Renal cortex interstitium (tissue), 11 donors: ENCODE data around the gene COPZ1. TPM values are rescaled to one million over a fixed set of nuclear protein-coding genes. Genes with fewer than 3 reads are reported as not detected.

Experiments
- DNase-seq, 11 donors: peaks; one replicate each; pipeline ENCODE4 v3.0.0-alpha.2; 2013; ENCODE audit warnings: low read depth in 9 of 11, low spot score in 4 of 11; ENCODE audit errors: extremely low read depth in 1 of 11
- polyA plus RNA-seq, 3 donors: library from polyadenylated mRNA; unstranded; fragments of 120-200 nt; gene quantifications; one replicate each; pipeline ENCODE4 v1.2.1, GENCODE V29; 2013; ENCODE audit not compliant: insufficient read length in 3 of 3

Gene COPZ1
- polyA plus RNA-seq, 3 donors: 207 to 240 (median 219) TPM

DNA sequence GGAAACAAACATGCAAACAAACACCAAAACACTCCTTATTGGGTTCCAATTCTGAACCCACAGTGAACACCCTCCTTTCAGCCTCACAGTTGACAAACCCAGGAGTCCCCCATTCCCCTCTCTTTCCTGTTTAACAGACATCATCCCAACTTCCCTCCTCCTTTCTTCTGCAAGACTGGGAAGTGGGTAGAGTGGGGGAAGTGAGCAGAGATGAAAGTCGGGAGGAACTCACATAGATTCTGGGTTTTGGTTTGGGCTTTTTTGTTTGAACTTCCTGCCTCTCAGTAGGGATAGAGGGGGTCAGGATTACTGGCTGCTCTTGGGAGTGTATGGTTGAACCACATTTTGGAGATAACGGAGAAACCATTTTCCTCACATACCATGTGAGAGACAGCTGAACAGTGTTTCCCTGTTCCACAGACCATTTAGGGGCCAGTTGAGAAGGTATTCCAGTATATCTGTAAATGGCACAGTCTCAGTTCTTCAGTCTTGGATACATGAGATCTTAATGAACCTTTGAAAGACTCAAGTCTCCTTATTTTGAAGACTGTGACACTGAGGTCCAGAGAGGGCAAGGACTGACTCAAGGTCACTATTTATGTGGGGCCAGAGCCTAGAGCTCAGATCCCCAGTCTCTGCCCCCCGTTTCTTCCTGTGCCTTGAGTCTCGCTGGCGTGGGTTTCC lies 43.2 kb downstream of the COPZ1 start:
- no peak for DNase-seq

DNA sequence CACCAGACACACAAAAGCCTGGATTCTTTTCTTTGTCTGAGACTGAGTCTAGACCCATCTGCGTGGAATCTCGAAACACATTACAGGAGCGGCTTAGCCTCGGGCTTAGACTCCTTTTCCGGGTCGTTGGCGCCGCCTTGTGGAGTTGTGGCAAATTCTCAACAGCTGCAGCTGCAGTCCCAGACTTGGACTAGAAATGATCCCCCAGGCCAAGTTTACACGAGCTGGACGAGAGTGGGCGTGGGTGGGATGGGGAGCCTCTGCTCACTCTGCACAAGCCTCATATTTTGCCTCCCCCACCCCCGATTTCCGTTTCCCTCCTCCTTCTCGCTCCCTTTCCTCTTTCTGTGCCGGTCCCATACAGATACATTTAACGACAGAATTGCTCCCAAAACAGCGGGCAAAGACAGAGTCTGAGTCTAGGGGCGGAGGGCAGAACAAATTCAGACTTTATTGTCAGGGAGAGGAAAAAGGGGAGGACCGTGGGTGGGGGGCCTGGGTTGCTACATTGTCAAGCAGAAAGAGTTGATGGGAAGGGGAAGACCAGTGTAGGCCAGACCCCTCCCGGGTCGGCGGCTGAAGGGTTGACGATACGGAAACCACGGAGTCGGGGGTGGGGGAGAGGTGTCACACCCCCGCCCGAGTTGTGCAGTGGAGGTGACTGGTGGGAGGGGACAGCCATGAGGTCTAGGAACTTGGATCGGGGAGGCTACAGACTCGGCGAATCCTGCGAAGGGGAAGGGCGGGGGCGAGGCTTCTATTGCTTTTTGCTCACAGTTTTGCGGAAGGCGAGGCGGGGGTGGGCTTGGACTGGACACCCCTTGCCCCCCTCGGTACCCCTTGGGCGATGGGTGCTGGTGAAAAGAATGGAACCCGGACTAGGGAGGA lies 44.0 kb downstream of the COPZ1 start:
- peak in 10 of 11 donors; percentile 80 to 95 (median 90) for DNase-seq

DNA sequence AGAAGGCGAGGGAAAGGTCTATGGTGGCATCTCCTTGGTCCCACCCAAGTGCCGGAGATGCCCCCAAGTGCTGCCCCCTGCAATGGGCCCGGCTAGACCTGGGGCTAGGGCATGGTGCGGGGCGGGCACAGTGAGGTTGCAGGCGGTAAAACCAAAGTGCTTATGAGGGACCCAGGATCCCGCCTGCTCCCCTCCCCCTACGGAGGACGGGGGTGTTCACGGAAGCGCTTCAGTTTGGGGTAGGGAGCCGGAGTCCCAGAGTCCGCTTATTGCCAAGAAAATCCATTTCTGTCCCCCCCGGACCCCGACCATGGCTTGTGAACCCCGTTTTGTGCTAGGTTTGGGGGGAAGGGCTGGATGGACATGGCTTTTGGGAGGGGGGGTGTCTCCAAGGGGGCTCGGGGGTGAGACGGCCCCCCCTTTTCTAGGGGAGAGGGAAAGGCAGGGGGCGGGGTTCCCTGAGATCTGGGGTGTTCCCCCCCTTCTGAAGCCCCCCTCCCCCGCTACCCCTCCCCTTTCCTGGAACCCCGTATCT lies 44.7 kb downstream of the COPZ1 start:
- DNase-seq: no peak

DNA sequence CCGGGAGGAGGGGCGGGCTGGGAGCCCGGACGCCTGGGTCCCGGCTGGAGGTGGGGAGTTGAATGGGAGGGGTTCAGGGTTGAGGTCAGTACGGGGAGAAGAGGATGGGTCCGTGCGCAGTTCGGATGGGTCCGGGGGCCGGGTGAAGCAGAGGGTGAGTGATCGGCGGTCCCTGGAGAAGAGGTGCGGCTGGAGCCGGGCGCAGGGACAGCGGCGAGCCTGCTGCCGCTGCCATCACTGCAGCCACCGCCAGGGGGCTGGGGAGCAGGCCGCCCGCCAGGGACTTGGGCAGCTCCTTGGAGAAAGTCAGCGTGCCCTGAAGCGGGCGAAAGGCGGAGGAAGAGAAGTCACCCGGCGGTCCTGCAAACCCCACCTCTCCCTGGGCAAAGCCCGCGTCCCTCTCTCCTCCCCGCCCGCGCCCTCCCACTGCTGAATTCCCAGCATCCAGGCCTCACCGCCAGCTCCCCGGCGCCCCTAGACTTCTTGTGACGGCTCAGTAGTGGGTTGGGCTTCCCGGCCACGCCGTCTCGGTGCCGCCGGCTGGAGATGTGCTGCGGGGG lies 45.3 kb downstream of the COPZ1 start:
- peak in 3 of 11 donors; percentile 73 to 75 (median 74) for DNase-seq

DNA sequence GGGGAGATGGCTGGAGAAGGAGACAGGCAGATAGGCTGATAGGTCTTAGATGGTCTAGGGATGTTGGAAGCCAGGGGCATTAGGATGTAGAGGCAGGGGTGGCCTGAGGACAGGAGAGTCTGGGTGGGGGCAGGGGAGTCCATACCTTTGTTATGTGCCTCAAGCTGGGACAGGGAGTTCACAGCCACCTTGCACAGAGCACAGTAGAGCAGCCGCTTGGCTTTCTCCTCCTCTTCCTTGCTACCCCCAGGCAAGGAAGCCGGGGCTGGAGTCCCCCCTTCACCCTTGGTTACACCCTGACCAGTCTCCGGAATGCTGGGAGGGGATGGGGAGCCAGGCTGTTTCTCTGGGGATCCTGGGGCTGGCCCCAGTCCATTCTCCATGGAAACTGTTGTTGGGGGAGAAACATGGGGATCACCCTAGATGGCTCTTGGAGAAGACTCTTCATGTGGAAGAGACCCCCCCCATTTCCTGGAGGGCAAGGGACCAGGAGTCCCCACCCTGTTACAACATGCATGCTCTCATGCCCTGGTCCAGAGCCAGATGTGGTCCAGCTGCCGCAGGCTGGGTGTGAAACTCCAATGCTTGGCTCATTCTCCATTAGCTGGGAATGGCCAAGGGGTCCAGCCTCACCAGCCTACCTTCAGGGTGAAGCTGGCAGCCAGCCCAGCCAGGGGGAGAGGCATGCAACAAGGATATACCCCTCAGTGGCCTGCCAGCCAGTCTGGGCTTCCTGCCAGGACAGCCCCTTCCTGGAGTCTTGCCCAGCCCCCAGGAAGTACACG lies 46.6 kb downstream of the COPZ1 start:
- no peak for DNase-seq

DNA sequence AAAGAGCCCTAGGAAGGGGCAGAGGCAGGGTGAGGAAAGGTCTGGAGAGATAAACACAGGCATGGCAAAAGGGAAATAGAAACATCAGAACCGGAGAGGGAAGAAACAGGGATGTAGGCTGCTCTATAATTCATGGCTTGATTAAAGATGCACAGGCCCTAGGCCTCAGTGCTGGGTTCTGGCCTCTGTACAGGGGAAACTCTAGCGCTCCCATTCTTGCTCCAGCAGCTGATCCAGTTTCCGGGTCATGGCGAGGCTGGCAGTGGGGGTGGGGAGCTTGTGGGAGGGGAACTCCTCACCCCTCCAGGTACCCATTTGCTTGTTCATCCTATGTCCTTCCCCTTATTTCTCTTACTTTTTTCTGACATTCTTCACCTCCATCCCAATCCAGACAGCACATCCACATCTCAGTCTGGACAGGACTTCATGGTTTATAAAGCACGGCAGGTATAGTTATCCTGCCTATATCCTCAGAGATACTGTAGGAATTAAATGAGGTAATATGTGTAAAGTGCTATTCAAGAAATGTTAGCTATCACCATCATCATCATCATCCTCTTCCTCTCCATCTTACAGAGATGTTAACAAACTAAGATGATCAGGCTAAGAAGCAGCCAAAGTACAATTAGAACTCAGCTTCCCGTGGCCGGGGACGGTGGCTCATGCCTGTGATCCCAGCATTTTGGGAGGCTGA lies 47.3 kb downstream of the COPZ1 start:
- no peak for DNase-seq

DNA sequence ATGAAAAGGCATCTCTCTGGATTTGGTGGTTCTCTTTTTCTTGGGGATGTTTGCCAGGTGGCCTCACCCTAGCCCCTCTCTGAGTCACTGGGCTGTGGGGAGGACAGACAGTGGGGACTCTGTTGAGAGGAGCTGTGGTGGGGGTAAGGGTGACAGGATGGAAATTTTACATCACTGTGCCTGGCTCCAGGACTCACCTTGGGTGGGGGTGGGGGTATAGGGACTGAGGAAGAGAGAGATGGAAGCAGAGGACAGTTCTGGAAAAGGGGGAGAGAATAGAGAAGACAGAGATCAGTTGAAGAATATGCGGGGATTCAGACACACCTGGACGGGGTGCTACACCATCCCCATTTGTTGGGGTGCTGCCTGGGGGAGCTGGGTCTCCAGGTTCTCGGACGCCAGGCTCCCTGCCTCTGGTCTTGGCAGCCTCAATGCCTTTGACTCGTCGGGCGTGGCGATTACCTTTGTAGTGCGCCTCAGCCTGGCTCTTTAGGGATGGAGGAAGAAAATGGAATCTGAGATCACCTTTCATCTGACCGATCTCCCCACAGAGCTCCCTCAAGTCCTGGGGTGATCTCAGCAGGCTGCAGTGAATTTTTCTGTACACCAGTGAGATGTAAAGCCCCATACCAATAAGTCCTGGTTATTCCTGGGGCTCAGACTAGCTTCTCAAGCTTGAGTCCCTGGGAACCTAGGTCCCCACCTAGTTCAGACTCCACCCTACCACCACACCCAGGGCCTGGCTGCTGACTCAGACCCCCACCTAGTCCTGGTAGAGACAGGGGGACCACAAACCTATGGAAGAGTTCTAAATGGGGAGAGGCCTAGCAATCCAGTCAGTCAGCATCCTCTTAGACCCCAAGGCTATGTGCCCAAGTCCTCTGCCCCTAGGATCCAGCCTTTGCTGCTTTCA lies 49.0 kb downstream of the COPZ1 start:
- DNase-seq: no peak

DNA sequence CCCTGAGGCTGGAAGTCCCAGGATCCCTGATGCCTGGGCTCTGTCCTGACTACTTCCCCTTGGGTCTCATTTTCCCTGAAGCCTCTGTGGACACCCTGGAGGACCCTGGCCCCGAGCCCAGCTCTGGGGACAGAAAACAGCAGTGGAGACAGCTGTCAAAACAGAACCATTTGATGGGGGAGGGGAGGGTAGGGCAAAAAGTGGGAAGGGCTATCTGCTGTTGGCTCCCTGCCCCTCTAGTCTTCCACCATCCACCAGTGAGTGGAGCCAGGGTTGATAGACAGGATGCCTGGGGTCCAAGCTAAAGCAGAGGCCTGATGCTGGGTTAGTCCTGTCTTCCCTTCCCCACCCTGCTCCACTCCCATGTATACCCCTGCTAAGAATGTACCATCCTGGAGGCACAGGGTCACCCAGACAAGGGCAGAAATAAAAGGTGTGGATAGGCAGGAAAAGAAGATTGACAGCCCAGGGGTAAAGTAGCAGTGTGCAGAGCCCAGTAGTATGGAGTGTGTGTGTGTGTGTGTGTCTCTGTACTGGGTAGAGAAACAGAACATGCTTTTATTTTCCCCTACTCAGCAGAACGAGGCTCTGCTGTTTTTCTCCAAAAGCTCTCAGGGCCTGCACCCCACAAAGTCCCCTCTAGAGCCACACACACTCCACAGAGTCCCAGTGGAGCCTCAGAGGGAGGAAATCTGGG lies 49.8 kb downstream of the COPZ1 start:
- no peak for DNase-seq

DNA sequence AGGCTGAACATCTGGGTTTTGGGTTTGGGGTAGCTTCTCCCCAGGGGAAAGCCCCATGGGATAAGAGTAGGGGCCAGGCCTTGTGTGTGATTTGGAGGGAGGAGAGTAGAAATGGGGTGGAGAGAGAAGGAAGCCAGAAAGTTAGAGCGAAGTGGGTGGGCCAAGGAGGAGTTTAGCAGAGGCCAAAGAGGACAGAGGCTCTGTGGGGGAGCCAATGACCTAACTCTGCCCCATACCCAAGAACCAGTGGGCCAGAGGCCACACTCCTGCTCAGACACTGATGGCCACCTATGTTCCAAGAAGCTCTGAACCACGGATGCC lies 50.3 kb downstream of the COPZ1 start:
- no peak for DNase-seq

DNA sequence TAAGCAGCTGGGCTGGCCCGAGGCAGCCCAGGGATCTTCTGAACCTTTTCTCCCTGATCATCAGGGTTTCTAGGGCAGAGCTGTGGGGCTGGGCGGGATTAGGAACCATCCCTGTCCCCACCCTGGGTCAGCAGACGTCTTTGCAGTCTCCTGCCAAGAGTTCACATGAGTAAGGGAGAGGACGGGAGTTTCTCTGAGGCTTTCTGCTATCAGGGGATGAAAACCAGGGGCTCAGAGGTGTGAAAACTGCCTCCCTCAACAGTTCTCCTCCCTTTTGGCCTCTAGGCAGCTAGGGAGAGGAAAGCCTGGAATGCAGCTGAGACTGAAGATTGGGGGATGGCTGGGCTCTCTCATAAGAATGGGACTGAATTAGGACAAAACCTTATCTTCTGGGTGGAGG lies 51.7 kb downstream of the COPZ1 start:
- no peak for DNase-seq

DNA sequence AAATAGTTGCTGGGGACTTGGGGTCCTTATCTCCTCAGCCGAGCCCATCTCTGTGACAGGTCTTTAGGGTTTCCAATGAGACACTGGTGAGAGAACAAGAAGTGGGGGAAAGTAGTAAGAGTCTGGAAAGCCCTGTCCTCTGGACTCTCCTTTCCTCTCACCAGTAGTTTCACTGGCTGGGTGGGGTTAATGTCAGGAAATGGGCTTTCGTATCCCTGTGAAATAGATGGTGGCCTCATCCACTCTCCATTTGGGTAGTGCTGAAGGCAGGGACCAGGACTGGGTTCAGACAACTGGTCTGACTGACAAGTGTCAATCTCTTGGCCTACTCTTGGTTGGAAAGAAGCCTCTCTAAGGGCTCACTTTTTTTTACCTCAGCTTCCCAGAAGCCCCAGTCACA lies 52.1 kb downstream of the COPZ1 start:
- no peak for DNase-seq

DNA sequence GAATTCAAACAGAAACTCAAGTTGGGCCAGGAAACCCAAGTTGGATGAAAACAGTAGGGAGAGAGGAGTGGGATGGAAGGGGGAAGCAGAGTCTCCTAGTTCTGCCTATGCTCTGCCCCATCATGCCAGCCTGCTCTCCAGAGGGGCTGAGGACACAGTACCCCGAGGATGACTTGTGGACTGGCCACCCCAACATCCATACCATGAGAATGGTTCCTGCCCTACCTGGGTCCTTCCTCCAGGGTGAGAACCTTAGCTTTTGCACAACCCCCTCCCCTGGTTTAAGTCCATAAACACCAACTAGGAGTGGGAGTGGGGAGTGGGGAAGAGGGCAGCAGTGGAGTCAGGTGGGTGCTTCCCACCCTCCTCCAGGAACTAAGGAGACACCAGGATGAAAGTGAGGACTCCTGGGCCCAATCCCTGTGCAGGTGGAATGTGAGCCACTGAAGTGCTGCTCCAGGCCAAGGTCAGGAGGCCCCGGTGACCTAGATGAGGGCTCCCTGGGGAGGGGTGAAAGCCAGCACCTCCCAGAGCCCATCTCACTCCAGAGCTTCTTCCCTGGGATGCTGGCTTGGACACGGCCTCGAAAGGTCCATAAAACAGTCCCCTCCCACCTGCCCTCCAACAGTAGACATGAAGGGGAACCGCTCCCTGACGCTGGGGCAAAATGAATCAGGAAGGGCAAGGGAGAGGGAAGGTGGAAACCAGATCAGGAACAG lies 53.0 kb downstream of the COPZ1 start:
- no peak for DNase-seq

DNA sequence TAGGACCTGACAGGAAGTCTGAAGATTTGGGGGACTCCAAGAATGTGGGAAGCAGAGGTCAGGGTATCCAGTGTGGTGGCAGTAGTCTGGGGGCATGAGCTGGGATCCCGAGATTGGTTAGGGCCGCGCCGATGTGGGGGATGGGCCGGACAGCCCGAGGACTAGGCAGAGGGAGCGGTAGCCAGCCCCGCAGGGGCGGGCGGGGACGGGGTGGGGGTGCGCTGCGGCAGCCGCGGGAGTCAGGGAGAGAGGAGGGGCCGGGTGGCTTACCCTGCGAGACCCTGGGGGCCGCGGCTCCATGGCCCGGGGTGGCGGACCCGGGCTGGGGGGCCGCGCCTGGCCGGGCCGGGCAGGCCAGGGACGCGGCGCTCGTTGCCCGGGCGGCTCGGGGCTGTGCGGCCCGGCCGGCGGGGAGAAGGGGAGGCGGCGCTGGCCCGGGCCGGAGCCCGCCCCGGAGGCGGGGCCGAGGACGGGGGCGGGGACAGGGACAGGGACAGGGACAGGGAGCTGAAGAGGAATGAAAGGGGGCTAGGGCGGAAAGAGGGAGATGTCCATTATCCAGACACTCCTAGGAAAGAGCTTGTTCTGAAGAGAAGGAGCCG lies 54.0 kb downstream of the COPZ1 start:
- no peak for DNase-seq

DNA sequence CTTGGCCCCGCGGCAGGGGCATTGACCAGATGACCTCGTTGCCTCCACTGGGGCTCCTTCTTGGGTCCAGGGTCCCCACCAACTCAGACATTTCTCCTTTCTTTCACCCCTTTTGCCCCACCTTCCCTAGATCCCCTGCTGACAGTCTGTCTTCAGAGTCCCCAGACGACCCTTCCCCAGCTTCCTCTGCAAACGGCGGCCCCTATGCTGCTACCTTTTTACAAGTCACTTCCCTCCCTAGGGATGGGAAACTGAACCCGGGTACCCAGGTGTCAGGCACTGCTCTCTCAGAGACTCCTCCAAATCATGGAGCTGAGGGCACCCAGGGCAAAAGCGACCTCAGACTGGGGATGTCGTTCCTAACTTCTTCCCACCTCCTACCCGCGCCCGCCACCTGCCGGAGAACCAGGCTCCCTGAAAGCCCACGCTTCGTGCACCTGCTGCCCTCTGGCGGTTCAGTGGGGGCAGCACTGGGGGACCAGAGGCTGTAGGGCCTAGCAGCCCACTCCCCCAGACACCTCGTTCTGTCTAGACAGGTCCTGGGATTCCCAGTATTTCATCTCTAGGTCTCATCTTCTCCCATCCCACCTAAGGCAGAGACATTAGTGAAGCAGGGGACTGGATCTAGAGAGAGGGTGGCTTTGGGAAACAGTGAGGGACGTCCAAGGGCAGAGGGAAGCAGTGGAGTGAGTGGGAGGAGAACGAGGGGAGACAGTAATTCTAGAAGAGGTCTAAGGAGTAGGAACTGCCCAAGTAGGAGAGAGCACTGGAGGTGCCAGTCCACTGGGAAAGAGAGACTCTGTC lies 54.7 kb downstream of the COPZ1 start:
- peak in 7 of 11 donors; percentile 82 to 90 (median 85) for DNase-seq

DNA sequence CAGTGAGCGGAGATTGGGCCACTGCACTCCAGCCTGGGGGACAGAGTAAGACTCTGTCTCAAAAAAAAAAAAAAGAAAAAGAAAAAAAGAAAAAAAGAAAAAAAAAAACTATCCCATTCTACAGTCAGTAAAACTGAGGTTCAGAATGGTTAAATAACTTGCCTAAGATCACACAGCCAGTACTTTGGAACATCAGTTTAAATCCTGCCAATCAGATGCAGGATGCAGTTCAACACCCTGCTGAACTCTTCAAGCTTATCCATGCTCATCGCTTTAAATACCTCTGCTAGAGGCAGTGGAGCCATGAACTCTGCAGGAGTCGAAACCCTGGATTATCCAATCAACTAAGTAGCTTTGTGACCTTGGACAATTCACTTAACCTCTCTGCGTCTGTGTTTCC lies 56.2 kb downstream of the COPZ1 start:
- DNase-seq: no peak
